Anterior cingulate cortex (tissue), 58 donors: ENCODE measurements around the gene KCNB1.
"Not testable (repeated sequence)": the region's sequence is repeated elsewhere in the genome, so short reads cannot be mapped to it uniquely, and the experiment has no call there.

Source experiments
- DNase-seq, 58 donors: peaks; one replicate each; lab custom pipeline; 2025; lab: John Stamatoyannopoulos, UW

KCNB1 gene

GRCh38 chr20:49415005-49415667 lies 67.3 kb downstream of the KCNB1 start:
- no peak for DNase-seq

DNA sequence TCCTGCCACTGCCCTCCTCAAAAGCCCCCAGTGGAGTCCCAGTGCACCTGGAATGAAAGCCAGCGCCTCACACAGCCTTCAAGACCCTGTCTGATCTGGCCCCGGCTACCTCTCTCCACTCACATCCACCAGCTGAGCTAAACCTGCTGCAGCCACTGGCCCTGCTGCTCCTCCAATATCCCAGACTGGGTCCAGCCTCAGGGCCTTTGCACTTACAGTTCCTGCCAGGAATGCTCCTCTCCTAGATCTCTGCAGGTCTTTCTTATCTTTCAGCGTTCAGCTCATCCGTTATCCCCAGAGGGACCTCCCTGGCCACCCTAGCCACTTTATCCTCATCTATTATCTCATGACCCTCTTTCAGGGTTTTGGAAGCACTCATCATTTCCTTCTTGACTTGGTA lies 68.8 kb downstream of the KCNB1 start:
- no peak for DNase-seq

DNA sequence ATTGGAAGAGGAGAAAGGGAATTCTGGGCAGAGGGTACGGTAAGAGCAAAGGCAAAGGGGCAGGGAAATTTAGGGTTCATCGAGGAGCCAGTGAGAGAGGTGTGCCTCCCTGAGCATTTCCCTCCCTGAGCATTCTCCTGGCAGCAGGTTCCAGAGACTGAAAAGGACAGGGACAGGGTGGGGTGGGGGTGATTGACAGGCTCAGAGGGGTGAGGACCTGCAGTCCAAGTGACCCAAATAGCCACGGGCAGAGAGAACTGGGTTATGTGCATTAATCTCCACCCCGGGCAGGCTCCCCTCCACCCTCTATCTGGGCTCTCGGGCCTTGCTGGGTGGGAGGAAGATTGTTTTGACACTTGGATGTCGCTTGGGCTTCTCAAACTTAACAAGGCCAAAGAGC lies 69.5 kb downstream of the KCNB1 start:
- no peak for DNase-seq

DNA sequence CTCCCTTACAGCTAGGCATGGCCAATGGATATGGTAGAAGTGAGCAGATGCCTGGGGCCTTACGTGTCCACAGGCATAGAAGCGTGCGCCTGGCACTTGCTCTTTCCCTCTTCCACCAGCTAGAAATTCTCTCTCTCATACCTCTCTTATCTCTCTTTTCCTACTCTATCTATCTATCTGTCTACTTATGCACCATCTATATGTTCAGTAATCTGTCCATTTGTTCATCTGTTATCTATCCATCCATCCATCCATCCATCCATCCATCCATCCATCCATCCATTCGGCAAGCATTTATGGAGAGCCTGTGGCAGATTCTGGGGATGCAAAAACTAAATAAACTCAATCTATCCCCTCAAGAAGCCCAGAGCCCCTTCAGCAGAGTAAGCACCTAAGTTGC lies 70.2 kb downstream of the KCNB1 start:
- DNase-seq, result no peak

DNA sequence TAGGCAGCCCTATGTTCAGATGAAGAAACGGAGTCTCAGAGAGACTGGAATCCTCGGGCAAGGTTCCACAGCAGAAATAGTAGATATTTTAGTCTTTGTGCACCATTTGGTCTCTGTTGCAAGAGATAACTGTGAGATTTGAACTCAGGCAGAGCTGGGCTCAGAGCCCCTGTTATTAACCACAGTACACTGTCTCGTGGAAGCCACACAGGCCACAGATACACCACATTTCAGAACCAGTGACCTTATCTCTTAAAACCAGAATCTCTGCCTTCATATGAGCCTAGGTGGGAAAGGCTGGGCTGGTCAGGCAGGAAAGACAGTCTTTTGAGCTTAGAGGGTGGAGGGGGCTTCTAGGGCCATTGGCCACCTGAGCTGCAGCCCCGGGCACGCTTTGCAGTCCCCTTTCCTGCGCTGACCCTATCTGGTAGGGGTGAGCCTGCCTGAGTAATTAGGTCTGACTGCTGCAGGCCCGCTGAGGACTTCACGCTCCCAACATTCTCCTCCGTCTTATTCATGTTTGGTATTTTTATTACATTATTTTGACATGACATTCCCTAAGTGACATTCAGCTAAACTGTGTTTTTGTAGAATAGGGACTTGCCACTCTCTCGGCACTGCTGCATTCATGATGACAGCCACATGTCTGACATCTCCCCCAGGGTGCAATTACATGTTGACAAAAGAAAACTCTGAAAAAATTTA lies 71.1 kb downstream of the KCNB1 start:
- no peak for DNase-seq

DNA sequence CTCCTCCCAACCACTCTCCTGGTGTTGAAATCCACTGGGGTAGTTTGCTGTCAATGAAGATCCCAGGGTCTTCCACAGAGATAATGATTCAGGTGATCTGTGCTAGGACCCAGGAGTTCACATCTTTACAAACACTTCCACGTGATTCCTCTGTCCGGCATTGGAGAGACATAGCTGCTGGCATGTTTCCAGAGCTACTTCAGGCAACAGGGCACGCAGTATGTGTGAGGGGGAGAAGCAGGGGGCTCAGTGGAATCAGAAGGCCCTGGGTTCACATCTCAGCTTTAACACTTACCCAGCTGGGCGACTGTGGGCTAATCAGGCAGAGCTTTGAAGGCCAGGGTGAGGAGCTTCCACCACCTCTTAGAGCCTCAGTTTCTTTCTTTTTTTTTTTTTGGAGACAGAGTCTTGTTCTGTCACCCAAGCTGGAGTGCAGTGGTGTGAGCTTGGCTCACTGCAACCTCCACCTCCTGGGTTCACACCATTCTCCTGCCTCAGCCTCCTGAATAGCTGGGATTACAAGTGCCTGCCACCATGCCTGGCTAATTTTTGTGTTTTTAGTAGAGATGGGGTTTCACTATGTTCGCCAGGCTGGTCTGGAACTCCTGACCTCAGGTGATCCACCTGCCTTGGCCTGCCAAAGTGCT lies 72.4 kb downstream of the KCNB1 start:
- not testable (repeated sequence) for DNase-seq

DNA sequence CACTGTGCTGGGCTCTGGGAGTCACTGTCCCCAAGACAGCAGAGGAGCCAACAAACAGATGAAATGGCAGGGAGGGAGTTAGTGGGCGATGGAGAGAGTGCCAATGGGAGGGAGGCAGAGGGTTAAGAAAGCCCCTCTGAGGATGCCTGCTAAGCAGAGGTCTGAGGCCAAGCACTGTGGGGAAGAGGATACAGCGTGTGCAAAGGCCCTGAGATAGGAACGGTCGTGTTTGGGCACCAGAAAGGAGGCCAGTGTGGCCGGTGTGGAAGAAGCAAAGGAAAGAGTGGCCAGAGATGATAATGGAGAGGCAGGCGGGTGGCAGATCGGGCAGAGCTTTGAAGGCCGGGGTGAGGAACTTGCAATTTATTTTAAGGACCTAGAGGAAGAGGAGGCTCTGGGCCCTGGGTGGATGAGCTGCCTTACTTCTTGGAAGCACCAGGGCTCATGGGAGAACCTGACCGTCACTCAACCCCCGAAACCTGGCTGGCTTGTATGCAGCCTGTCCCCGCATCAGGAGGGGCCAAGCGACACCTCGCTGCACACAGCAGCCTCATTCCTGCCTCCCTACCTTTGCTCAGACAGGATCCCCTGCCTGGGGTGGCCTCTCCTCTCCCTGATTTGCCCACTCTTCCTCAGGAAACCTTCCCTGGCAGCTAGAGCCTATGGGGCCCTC lies 73.0 kb downstream of the KCNB1 start:
- DNase-seq, result no peak

GRCh38 chr20:49408509-49409104 lies 73.9 kb downstream of the KCNB1 start:
- no peak for DNase-seq

DNA sequence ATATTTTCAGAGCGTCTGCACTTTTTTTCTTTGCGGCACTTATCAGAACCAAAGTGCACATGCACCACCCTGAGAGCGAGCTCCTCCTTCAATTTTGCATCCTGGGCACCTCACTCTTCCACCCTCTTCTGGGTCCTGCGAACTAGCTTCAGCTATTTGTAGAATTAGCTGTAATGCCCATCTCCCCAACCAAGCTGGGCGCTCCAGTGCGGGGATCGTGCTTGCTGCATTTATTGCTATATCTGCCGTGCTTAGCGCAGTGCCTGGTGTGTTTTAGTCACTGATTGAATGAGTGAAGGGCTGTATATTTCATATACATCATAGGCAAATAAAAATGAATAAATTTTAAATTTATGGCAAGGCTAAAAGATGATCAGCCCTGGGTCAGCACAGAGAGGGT lies 75.8 kb downstream of the KCNB1 start:
- no peak for DNase-seq

GRCh38 chr20:49405696-49406095 lies 76.8 kb downstream of the KCNB1 start:
- DNase-seq, result no peak

- DNase-seq, result no peak
Observed at GRCh38 chr20:49405062-49405683, 77.3 kb downstream of the KCNB1 start.

GRCh38 chr20:49404461-49404860 lies 78.0 kb downstream of the KCNB1 start:
- no peak for DNase-seq

- no peak for DNase-seq
Observed at GRCh38 chr20:49403911-49404310, 78.6 kb downstream of the KCNB1 start.

DNA sequence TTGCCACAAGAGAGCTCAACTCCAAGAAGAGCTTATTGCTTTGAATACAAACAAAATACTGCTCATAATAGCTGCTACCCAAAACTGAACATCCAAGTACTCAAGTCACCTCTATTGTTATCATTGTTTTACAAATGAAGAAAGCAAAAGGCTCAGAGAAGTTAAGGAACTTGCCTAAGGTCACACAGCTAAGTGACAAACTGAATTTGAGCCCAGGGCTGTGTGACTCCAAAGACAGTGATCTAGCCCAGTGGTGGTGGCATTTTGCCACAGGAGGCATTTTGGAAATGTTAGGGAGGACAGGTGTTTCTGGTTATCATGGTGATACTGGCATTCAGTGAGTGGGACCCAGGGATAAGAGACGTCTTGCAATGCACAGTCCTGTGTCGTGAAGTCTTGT lies 79.5 kb downstream of the KCNB1 start:
- no peak for DNase-seq

DNA sequence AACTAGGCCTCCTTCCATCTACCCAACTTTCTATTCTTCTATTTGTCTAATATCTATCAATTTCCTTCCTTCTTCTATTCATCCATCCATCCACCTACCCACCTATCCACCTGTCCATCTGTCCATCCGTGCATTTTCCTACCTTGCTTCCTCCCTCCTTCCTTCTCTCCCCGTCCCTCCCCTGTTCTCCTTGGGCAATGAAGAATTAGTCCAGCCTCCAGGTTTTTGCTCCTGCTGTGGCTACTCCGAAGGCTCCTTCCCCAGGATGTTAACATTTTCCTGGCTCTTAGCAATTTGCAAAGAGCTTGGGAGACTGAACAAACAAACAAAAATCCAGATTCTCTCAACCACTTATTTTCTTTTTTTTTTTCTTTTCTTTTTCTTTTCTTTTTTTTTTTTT lies 81.6 kb downstream of the KCNB1 start:
- no peak for DNase-seq

DNA sequence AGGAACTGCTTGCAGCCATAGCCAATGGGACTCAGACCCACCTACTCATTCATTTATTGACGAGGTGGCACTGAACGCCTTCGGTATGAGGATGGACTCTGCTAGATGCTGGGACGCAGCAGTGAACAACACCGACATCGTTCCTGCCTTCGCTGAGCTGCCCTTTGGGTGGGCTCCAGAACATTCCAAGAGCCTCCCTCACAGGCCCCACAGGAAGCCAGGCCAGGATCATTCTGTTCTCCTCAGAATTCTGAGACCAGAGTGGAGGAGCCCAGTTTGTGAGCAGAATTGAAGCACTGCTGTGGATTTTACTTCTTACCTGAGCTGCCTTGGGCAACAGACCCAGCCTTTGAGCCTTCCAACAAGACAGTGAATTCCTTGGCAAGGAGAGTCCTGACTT lies 82.1 kb downstream of the KCNB1 start:
- peak in 1 of 58 donors; percentile 5 for DNase-seq

DNA sequence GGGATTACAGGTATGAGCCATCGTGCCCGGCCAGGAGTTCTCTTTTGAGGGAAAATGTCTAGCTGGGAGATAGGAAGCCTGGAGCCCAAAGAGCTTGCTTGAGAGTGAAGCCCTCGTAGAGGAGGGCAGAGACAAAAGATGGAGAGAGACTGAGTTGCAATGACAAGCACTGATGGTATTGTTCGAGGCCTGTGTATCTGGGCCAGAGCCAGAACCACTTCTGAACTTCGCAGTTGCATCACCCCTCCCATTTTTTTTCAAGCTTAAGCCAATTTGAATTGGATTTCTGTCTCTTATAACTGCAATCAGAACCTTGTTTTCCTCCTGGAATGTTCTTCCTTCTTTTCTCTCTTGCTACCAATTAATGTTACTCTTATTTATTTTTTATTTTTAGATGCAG lies 83.1 kb downstream of the KCNB1 start:
- DNase-seq, result peak in 1 of 58 donors; percentile 15

DNA sequence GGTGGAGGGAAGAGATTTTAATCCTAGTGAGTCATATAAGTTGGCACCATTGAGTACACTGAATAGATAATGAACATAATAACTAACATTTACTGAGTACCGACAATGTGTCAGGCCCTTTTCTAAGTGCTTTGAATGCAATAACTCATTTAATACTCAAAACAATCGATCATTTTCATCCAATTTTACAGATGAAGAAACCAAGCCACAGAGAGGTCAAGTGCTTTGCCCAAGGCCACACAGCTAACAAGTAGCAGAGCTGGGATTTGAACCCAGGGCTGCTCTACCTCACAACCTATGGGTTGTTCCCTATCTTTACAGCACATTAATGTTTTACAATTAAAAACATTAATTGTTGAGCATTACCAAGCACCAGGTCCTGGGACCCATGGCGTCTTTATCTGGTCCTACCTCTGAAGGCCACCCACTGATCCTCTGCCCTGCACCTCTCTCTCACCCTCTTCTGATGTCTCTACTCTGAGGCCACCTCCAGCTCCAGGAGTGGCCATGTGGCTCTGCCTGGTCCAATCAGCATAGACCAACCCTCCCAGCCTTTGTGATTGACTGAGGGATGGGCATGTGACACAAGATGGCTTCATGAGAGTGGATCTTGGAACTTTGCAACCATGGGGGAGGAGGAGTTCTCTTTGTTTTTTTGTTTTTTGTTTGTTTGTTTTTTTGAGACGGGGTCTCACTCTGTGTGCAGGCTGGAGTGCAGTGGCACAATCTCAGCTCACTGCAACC lies 83.9 kb downstream of the KCNB1 start:
- no peak for DNase-seq

DNA sequence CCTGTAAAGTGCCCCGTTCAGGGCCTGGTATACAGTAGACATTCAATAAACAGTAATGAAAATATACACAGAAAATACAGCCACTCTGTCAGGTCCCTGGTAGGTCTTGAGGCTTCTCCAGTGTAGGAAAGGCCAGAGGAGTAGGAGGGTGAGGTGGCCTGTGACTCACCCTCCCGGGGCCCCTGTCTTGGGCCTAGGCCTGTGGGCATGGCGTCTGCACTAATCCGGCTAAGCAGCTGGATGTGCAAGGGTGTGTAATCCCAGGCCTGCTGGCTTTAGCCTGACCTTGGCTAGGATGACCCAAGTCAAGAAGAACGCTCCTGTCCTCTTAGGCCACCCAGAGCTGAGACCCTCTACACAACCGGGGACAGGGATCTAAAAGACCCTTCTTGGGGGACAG lies 84.9 kb downstream of the KCNB1 start:
- DNase-seq, result no peak

GRCh38 chr20:49396230-49396629 lies 86.2 kb downstream of the KCNB1 start:
- no peak for DNase-seq
